IPS DF 19.7 (cell line): ENCODE results near the gene PLIN3.
"Not testable (repeated sequence)": the region's sequence is repeated elsewhere in the genome, so short reads cannot be mapped to it uniquely, and the experiment has no call there.

Source experiments
- DNase-seq: peaks from one replicate; pipeline ENCODE4 v3.0.0-alpha.2; 2013; ENCODE audit warnings: low read depth, low spot score

PLIN3 gene

GRCh38 chr19:4847190-4847973, 20.1 kb downstream of the PLIN3 start:
- no peak for DNase-seq

GRCh38 chr19:4845975-4846374, 21.5 kb downstream of the PLIN3 start:
- DNase-seq: not testable (repeated sequence)

DNA sequence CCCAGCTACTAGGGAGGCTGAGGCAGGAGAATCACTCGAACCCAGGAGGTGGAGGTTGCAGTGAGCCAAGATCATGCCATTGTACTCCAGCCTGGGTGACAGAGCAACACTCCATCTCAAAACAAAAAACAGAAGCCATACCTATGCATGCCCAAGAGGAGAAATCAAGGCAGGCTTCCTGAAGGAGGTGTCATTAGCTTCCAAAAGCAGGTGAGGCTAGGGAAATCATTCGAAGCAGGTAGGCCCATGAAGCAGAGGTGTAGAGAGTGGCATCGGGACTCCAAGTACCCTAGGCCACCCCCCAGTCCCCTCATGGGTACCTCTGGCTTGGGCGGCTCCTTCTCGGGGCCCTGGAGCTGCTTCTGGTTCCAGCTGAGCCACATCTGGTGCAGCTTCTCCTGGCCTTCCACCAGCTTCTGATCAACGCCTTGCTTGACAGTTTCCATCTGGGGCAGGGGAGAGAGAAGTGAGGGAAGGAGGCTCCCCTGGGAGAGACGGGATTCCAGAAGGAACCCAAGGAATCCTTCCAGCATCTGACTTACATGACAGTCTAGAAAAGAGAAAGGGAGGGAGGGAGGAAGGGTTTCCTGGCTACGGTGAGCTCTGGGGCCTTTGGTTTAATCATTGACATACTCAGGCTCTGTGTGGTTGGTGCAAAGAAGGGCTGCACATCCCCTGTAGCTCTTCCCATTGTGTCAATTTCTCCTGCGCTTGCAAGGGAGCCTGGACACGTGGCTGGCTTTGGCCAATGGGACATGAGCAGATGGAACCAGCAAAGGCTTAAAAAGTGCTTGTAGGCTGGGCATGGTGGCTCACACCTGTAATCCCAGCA, 22.9 kb downstream of the PLIN3 start:
- no peak for DNase-seq

DNA sequence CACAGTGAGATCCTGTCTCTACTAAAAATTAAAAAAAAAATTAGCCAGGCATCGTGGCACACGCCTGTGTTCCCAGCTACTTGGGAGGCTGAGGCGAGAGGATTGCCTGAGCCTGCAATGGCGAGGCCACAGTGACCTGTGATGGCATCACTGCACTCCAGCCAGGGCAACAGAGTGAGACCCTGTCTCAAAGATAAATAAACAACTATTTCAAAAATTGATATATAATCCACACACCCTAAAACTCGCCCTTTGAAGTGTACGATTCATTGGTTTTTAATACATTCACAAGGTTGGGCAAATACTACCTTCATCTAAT, 23.9 kb downstream of the PLIN3 start:
- no peak for DNase-seq

GRCh38 chr19:4839192-4839591, 28.3 kb downstream of the PLIN3 start:
- no peak for DNase-seq

DNA sequence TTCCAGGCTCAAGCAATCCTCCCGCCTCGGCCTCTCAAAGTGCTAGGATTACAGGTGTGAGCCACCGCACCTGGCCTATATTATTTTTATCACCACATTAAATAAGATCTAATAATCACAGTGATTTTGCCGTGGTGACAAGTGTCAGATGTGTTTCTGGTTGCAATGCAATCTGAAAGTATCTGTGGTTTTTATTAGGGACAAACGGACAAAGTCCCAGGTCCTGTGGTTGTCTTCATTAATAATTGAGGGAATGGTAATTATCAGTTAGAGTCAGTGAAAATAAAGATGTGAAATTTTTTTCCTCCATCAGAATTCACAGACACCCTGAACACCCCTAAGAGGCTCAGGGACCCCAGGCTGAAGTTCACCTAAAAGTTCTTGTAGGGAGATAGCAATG, 34.7 kb downstream of the PLIN3 start:
- no peak for DNase-seq

- DNase-seq: not testable (repeated sequence)
Observed at GRCh38 chr19:4831979-4832340, 35.5 kb downstream of the PLIN3 start.

- DNase-seq: no peak
Observed at GRCh38 chr19:4831304-4831978, 36.0 kb downstream of the PLIN3 start, which contains the start of gene TICAM1. TSS of gene TICAM1 (minus strand) at chr19:4831712. CDS start at chr19:4818377, 13,335 bp downstream.

GRCh38 chr19:4830768-4831265, 36.6 kb downstream of the PLIN3 start:
- no peak for DNase-seq

GRCh38 chr19:4830332-4830731, 37.1 kb downstream of the PLIN3 start:
- no peak for DNase-seq

DNA sequence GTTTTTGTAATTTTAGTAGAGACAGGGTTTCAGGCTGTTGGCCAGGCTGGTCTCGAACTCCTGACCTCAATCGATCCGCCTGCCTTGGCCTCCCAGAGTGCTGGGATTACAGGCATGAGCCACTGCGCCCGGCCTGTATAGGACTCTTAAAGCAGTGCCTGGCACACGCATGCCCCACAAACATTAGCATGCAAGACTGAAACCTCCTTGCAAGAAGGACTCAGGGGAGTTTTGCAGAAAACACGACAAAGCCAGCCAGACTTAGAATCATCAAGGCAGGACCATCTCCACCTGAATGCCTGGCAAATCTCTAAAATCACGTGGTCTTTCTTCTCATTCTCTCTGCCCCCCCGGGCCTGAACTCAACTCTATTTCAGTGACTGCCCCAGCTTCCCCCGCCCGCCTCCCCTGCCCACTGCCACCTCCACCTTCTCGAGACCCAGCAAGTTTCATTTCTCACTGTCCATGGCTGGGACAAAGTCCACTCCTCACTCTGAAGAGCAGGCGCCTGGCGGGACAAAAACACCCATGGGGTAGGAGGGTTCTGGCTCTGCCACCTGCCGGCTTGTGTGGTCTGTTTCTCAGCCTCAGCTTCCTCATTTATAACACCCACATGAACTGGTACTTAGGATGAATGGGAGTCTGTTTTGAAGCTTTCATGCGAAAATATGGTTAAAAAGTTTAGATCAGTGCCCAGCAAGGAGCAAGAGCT, 38.3 kb downstream of the PLIN3 start:
- no peak for DNase-seq

- DNase-seq: no peak
Observed at GRCh38 chr19:4823577-4823976, 43.9 kb downstream of the PLIN3 start.

DNA sequence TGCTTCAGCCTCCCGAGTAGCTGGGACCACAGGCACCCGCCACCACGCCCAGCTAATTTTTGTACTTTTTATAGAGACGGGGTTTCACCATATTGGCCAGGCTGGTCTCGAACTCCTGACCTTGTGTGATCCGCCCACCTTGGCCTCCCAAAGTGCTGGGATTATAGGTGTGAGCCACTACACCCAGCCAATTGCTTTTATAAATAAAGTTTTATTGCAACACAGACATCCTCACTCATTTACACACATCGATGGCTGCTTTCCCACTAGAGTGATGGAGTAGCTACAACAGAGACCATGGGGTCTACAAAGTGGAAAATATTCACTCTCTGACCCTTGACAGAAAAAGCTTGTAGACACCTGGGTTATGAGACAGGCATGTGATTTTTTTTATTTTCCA, 45.1 kb downstream of the PLIN3 start:
- not testable (repeated sequence) for DNase-seq

DNA sequence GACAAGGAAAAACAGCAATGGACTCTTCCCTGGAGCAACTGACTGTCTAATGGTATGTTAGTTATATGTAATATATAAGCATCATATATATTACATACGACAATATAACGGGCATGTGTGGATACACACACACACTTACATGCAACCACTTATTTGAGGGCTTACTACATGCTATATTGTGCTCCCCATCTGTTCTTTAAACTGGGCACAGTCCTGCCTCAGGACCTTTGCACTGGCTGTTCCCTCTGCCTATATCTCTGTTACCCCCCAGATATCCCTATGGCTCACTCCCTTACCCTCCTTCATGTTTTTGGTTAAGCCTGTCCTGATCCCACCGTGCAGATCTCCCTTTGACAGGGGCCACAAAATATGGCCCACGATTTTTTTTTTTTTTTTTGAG, 46.2 kb downstream of the PLIN3 start:
- DNase-seq: no peak

DNA sequence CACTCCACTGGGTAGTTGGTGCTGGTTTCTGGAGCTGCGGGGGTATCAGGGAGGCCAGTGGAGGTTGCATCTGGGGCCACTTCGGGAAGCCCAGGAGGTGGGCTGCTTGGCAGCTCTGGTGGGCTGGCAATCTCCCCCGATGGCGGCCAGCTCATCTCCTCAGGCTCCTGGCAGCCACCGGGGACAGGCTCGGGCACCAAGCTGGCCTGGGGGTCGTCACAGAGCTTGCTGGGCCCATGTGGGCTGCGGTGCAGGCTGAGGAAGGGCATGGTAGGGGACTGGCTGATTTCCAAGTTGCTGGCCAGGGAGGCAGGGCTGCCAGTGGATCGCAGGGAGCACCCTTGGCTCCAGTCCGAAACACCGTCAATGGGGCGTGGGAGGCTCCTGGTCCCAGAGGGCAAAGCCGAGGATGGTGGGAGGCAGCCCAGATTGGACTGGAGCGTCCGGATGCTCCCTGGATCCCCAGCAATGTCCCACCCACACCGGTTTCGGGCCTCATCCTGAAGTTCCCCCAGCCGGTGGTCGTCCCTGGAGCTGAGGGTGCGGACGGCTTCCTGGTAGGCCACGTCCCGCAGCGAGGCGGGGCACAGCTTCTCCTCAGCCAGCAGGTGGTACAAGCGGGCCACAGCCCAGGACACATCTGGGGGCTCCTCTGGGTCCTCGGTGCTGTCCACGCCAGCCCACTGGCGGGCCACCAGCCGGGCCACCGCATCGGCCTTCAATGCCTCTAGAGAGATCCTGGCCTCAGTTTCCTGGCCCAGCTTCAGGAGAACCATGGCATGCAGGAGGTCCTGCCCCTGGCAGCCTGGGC, 49.8 kb downstream of the PLIN3 start:
- DNase-seq: no peak

GRCh38 chr19:4816950-4817278, 50.6 kb downstream of the PLIN3 start:
- DNase-seq: no peak

DNA sequence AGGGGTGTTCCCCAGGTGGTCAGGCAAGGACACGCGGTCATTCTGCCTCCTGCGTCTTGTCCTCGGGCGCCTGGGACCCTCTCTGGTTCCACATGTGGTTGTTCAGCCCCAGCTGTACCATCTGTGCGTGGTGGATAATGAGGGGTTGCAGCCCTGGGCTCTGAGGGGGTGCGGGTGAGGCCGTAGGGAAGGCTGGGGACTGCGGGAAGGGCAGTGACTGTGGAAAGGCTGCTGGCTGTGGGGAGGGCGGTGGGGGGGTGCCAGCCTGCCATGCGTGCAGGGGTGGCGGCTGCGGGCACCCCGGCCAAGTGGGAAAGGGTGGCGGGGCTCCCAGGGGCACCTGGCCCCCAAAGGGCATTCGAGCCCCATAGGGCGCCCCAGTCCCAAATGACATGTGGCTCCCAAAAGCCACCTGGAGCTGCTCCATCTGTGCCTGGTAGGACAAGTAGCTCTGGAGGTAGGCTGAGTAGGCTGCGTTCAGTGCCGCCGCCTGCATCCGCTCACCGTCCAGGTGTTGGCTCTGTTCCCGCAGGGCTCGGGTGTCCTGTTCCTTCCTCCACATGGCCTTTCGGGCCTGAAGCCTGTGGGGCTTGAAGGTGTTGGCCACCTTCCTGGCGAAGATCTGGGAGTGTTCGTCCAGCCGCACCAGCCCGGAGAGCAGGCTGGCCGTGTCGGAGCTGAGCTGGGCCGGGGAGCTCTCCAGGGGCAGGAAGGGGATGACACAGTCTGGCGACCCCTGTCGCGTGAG, 51.1 kb downstream of the PLIN3 start:
- no peak for DNase-seq

DNA sequence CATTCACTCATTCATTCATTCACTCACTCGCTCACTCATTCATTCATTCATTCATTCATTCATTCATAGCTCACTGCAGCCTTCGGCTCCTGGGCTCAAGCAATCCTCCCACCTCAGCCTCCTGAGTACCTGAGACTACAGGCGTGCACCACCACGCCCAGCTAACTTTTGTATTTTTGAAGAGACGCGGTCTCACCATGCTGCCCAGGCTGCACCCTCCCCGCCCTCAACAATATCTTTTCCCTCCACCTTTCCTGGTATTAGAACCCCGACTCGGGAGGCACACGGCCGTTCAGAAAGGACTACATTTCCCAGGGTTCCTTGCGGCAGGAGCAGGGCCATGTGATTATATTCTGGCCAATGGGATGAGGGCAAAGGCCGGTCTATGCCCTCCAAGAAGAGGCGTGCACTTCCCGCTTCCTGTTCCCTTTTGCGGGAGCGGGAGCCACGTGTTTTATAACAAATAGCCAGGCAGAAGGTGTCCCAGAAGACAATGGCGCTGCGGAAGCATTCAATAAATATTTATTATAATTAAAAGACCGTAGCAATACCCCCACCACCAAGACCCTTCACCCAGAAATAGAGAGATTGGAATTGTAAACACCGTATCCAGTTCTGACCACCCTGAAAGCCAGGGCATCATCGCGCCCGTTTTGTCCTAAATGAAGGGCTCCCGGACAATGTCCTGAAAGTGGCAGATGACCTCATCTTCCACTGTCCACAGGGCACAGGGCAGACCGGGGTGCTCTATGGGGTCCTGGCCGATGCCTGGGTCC, 51.9 kb downstream of the PLIN3 start:
- peak; percentile 93 for DNase-seq

DNA sequence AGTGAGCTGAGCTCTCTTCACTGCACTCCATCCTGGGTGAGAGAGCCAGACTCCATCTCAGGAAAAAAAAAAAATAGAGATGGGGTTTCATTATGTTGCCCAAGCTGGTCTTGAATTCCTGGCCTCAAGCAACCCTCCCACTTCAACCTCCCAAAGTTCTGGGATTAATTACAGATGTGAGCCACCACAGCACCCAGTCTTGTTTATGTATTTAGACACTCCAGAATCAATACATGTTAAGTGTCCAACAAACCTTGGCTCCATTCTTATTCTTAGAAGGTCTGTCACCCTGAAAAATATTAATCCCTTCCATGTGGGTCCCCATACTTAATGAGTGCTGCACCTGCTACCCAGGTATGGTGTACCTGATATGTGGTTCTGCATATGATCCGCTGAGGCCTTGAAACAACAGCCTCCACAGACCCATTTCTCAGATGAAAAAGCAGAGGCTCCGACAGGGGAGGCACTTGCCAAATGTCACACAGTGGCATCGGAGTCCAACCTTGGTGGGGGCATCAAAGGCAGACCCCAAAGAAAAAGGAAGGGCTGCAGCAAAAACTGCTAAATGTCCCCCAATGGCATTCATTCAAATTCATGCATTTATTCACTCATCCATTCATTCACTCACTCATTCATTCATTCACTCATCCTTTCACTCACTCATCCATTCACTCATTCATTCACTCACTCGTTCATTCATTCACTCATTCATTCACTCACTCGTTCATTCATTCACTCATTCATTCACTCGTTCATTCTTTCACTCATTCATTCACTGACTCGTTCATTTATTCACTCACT, 52.6 kb downstream of the PLIN3 start:
- no peak for DNase-seq
